Right lobe of liver (tissue), 4 donors: ENCODE results near the gene NRXN3.

Experiments used
- POLR2A ChIP-seq: fragments of 450-650 bp; IDR thresholded peaks from one replicate; pipeline ENCODE4 v1.6.1; 2017; ENCODE audit warnings: antibody characterized with exemption, mild to moderate bottlenecking
- TF ChIP-seq, protein P1 (sequence below), 4 donors: fragments of 200-600 bp in 3 of 4; fragments of 450-650 bp in 1 of 4; IDR thresholded peaks; one replicate each; pipeline versions ENCODE4 v1.5.1 to v1.8.0; 2016 to 2022; ENCODE audit warnings: antibody characterized with exemption in 4 of 4, mild to moderate bottlenecking in 2 of 4
- donor health status: DM: no; HTN: no; CAD: no.
- donor health status: DM: no; HTN: no; CAD: no.
- donor health status: DM: no; HTN: yes; CAD: no.

DNA sequence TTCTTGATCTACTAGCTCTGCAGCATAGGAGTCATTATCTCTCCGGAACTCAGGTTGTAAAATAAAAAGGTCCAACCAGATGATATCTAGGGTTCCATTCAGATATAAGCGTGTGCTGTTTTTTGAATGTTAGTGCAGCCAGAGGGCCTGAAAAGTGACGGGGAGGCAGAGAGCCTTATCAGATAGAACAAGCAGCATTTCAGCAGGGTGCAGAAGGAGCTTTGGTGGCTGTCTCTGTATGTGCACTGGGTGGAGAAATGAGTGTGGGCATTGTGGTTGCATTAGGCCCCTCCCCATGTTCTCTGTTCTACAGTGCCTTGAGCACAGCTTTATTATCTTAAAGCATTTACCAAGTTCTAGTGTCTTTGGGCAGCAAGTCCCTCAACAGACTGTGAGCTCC is 275.1 kb downstream of the NRXN3 start:
- TF ChIP-seq, protein P1, sequence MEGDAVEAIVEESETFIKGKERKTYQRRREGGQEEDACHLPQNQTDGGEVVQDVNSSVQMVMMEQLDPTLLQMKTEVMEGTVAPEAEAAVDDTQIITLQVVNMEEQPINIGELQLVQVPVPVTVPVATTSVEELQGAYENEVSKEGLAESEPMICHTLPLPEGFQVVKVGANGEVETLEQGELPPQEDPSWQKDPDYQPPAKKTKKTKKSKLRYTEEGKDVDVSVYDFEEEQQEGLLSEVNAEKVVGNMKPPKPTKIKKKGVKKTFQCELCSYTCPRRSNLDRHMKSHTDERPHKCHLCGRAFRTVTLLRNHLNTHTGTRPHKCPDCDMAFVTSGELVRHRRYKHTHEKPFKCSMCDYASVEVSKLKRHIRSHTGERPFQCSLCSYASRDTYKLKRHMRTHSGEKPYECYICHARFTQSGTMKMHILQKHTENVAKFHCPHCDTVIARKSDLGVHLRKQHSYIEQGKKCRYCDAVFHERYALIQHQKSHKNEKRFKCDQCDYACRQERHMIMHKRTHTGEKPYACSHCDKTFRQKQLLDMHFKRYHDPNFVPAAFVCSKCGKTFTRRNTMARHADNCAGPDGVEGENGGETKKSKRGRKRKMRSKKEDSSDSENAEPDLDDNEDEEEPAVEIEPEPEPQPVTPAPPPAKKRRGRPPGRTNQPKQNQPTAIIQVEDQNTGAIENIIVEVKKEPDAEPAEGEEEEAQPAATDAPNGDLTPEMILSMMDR (IDR thresholded peaks at IDR 0.05): no peak
- no peak for TF ChIP-seq POLR2A
